HepG2 (cell line): ENCODE data around the gene VMO1. TPM values are rescaled to one million over a fixed set of nuclear protein-coding genes. Genes with fewer than 3 reads are reported as not detected.

Experiments used
- ATAC-seq: fragments of 200-7000 bp; cut with Tn5 transposase; 3 replicates; pipeline ENCODE4 v1.9.1; 2020; ENCODE audit warnings: mild to moderate bottlenecking, moderate library complexity
- BruUV-seq: library from RNA; stranded (reverse); fragments of 400-500 nt; replicated peaks from 2 replicates; lab custom pipeline; 2021; lab: Mats Ljungman, UMichigan
- CTCF ChIA-PET: fragments of 300-600 bp; formaldehyde crosslinking; extraction: SDS; loops from one replicate; lab custom pipeline; 2021; ENCODE audit warnings: low total read pairs, inconsistent platforms, low intra/inter-chr PET ratio; lab: Yijun Ruan, JAX
- POLR2A ChIA-PET: fragments of 350-600 bp; sonication (Branson Sonifier 250); formaldehyde crosslinking; loops from one replicate; lab custom pipeline; 2020; ENCODE audit warnings: antibody characterized with exemption, inconsistent platforms; lab: Yijun Ruan, JAX
- DNase-seq: peaks from one replicate; pipeline ENCODE4 v3.0.0-alpha.2; 2015; ENCODE audit warnings: low spot score
- FAIRE-seq: peaks from 3 replicates; lab custom pipeline; 2011; peaks lifted over from hg19 to GRCh38; lab: Jason Lieb, UNC
- H2AFZ ChIP-seq: one replicate; pipeline ENCODE4 v1.6.1; 2011; ENCODE audit warnings: low read length, inconsistent platforms
- H3K27ac ChIP-seq: fragments of 300-600 bp; 3 replicates; pipeline ENCODE4 v1.8.0; 2011; ENCODE audit warnings: mixed run types, mild to moderate bottlenecking, mixed read lengths, low read length, inconsistent platforms; ENCODE audit not compliant: insufficient read depth; ENCODE audit errors: extremely low read length
- H3K27me3 ChIP-seq, 2 experiments: fragments of 200-600 bp in 1 of 2; 2 replicates in 1 of 2; 3 replicates in 1 of 2; pipeline versions ENCODE4 v1.6.0 to v1.8.0; 2011; ENCODE audit warnings: low read length in 2 of 2, mild to moderate bottlenecking in 2 of 2, moderate library complexity in 2 of 2, inconsistent platforms in 1 of 2; ENCODE audit not compliant: insufficient read depth in 2 of 2, control insufficient read depth in 1 of 2
- H3K36me3 ChIP-seq, 2 experiments: fragments of 200-600 bp in 1 of 2; replicated peaks in 1 of 2; 2 replicates in 1 of 2; 3 replicates in 1 of 2; pipeline versions ENCODE4 v1.5.1 to v1.8.0; 2011; ENCODE audit warnings: low read length in 2 of 2, inconsistent platforms in 1 of 2; ENCODE audit not compliant: insufficient read depth in 2 of 2, control insufficient read depth in 1 of 2
- H3K4me1 ChIP-seq: 2 replicates; pipeline ENCODE4 v1.5.1; 2012; ENCODE audit warnings: low read length, inconsistent platforms; ENCODE audit not compliant: insufficient read depth
- H3K4me2 ChIP-seq: 2 replicates; pipeline ENCODE4 v1.6.0; 2011; ENCODE audit warnings: low read depth, low read length, inconsistent platforms
- H3K4me3 ChIP-seq, 3 experiments: fragments of 200-600 bp in 1 of 3; sonication (generic), shearing (Covaris generic) in 1 of 3; replicated peaks in 1 of 3; 2 replicates each; pipeline ENCODE4 v1.5.1; 2011 to 2016; ENCODE audit warnings: low read length in 3 of 3, inconsistent platforms in 2 of 3, low read depth in 2 of 3, mild to moderate bottlenecking in 2 of 3, control low read depth in 1 of 3, mixed read lengths in 1 of 3; ENCODE audit not compliant: insufficient read depth in 1 of 3
- H3K79me2 ChIP-seq: one replicate; pipeline ENCODE4 v1.6.1; 2011; ENCODE audit warnings: low read length, inconsistent platforms; ENCODE audit not compliant: insufficient read depth
- H3K9ac ChIP-seq: 2 replicates; pipeline ENCODE4 v1.6.0; 2011; ENCODE audit warnings: mild to moderate bottlenecking, low read depth, low read length, inconsistent platforms; ENCODE audit not compliant: insufficient read depth
- H3K9me3 ChIP-seq: 2 replicates; pipeline ENCODE4 v1.5.1; 2012; ENCODE audit warnings: mild to moderate bottlenecking, low read length
- H4K20me1 ChIP-seq: 2 replicates; pipeline ENCODE4 v1.6.0; 2011; ENCODE audit warnings: inconsistent platforms, mild to moderate bottlenecking, low read length, moderate library complexity; ENCODE audit not compliant: insufficient read depth
- CENPBD1 ChIP-seq: sonication (generic); formaldehyde crosslinking; IDR thresholded peaks from 2 replicates; pipeline ENCODE4 v1.8.0; 2022; ENCODE audit warnings: missing genetic modification reagents, low read depth, mild to moderate bottlenecking, borderline replicate concordance
- HDAC1 ChIP-seq: sonication (generic); formaldehyde crosslinking; IDR thresholded peaks from 2 replicates; pipeline ENCODE4 v1.5.1; 2020; ENCODE audit warnings: mild to moderate bottlenecking, missing genetic modification reagents
- HHEX ChIP-seq: IDR thresholded peaks from 2 replicates; pipeline ENCODE4 v1.6.1; 2016; ENCODE audit warnings: control low read depth
- HNF4G ChIP-seq, 2 experiments: sonication (generic) in 1 of 2; formaldehyde crosslinking in 1 of 2; IDR thresholded peaks; 2 replicates each; pipeline versions ENCODE4 v1.4.0 to v1.6.1; 2011 to 2020; ENCODE audit warnings: borderline replicate concordance in 2 of 2, low read depth in 2 of 2, mild to moderate bottlenecking in 2 of 2, low read length in 1 of 2, missing genetic modification reagents in 1 of 2, moderate library complexity in 1 of 2
- IKZF5 ChIP-seq: IDR thresholded peaks from 2 replicates; pipeline ENCODE4 v1.6.1; 2018; ENCODE audit warnings: missing genetic modification reagents, mild to moderate bottlenecking, missing compliant biosample characterization
- PRDM4 ChIP-seq: sonication (generic); formaldehyde crosslinking; IDR thresholded peaks from 2 replicates; pipeline ENCODE4 v1.9.0; 2021; ENCODE audit warnings: missing genetic modification reagents, borderline replicate concordance
- RBAK ChIP-seq: sonication (generic); formaldehyde crosslinking; IDR thresholded peaks from 2 replicates; pipeline ENCODE4 v1.5.1; 2020; ENCODE audit warnings: mild to moderate bottlenecking, missing genetic modification reagents
- ZNF264 ChIP-seq: sonication (generic); formaldehyde crosslinking; IDR thresholded peaks from 2 replicates; pipeline ENCODE4 v1.4.0; 2020; ENCODE audit warnings: missing genetic modification reagents
- ZNF329 ChIP-seq: sonication (generic); formaldehyde crosslinking; IDR thresholded peaks from 2 replicates; pipeline ENCODE4 v1.9.0; 2021; ENCODE audit warnings: low read depth, mild to moderate bottlenecking, missing genetic modification reagents
- ZNF629 ChIP-seq: sonication (generic); formaldehyde crosslinking; conservative IDR thresholded peaks from 2 replicates; pipeline ENCODE4 v1.5.0; 2020; ENCODE audit warnings: missing genetic modification reagents
- WGBS: methylation state at CpG from one replicate; pipeline ENCODE4 v1.1.6; 2017; ENCODE audit warnings: low lambda C conversion rate; 5-methylcytosine and 5-hydroxymethylcytosine counted together
- in situ Hi-C: cut with HindIII; loops from 2 replicates; pipeline ENCODE4 v1.10.0; 2017; ENCODE audit warnings: low pct_unique_long_range_greater_than_20kb; ENCODE audit not compliant: extremely low pct_ligation_motif_present
- intact Hi-C: fragments of 100-400 bp; cut with micrococcal nuclease; formaldehyde crosslinking; loops from one replicate; pipeline ENCODE4 v1.10.0; 2022; ENCODE audit not compliant: unreplicated experiment
- polyA plus RNA-seq, 8 experiments: library from polyadenylated mRNA; depleted of rRNA in 3 of 8; stranded (reverse) in 7 of 8; unstranded in 1 of 8; fragments of >200 nt; fragmentation: Illumina TruSeq in 4 of 8; extraction: Trizol in 4 of 8; gene quantifications; 2 replicates each; pipeline versions ENCODE4 v1.2.1 to v1.2.3, GENCODE V29; 2011 to 2016; ENCODE audit warnings: low read depth in 4 of 8, missing spikeins in 1 of 8, mixed read lengths in 1 of 8; ENCODE audit not compliant: insufficient read depth in 1 of 8
- total RNA-seq, 5 experiments: library from RNA; depleted of rRNA; stranded (reverse); fragments of >200 nt; fragmentation: Illumina TruSeq; extraction: Trizol; gene quantifications; 2 replicates each; pipeline ENCODE4 v1.2.3, GENCODE V29; 2016; ENCODE audit warnings: low read depth in 1 of 5
- TF ChIP-seq, protein P1 (sequence below): sonication (generic); formaldehyde crosslinking; IDR thresholded peaks from 2 replicates; pipeline ENCODE4 v1.4.0; 2020; ENCODE audit warnings: mild to moderate bottlenecking, missing genetic modification reagents

The VMO1 gene
- total and polyA plus RNA-seq, 2 of the 13 experiments (the other 11 are each of a cell fraction or from before 2014, with no cell fraction given) = not detected

GRCh38 chr17:4823373-4824089 lies 37.4 kb upstream of the VMO1 start:
- CTCF ChIA-PET = no interaction called here
- intact Hi-C loops (no loop called here), in situ Hi-C loops (no loop called here)
- Histone ChIP-seq H3K27me3 (no peaks in the 10 kb centered on the region), H3K36me3 (peaks cover 0 to 1% of the 10 kb centered on the region in 2 experiments; a peak in 1 of 5 replicates), H3K4me2 (no peak overlapping the region), H4K20me1 (no peaks in the 10 kb centered on the region), H3K9me3 (no peaks in the 10 kb centered on the region), H3K4me1 (no peaks in the 10 kb centered on the region), H2AFZ (no peak overlapping the region), H3K4me3 (no peak overlapping the region), H3K27ac (no peak overlapping the region), H3K79me2 (no peaks in the 10 kb centered on the region), H3K9ac (no peak overlapping the region)
- FAIRE-seq (no peak), DNase-seq (no peak), ATAC-seq (no peak)
- POLR2A ChIA-PET = no interaction called here
- 81% methylated on average over 11 of the region's 12 CpGs for WGBS
- no TSS peak for BruUV-seq
- TF ChIP-seq ZNF264 (no peak), ZNF629 (CRISPR knock-in tag) (peak; percentile 85)

DNA sequence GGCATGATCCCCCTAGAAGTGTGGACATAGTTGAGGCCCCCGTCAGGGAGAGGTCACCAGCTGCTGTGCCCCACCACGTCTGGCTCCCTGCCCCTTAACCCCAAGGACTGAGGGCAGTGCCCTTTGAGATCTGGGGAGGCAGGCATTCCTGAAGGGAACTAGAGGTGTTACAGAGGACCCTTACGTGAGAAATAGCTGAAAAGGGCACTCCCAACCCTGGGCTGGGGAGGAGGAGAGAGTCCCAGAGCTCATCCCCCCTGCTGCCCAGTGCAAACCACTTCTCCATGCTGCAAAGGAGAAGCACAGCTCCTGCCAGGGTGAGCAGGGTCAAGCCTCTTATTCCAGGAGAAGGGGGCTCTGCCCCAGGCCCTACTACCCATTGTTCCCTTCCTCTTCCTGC lies 36.7 kb upstream of the VMO1 start:
- FAIRE-seq = no peak

More for the DNA sequence above, 36.7 kb upstream of the VMO1 start:
- H3K4me1 ChIP-seq = no peaks in the 10 kb centered on the region
- H3K27me3 ChIP-seq = no peaks in the 10 kb centered on the region
- CTCF ChIA-PET = no interaction called here
- no peaks in the 10 kb centered on the region for H4K20me1 ChIP-seq
- no TSS peak for BruUV-seq
- POLR2A ChIA-PET = no interaction called here
- intact Hi-C loops (no loop called here), in situ Hi-C loops (no loop called here)
- no peaks in the 10 kb centered on the region for H3K79me2 ChIP-seq
- WGBS = 79% methylated on average over 2 of the region's 3 CpGs
- H3K9me3 ChIP-seq = no peaks in the 10 kb centered on the region
- DNase-seq (no peak), ATAC-seq (peak; percentile 19; the same call in 1 of the 3 replicates)
- TF ChIP-seq RBAK (no peak), HDAC1 (CRISPR knock-in tag) (no peak), ZNF329 (CRISPR knock-in tag) (no peak), IKZF5 (no peak), CENPBD1 (CRISPR knock-in tag) (no peak), HNF4G (IDR thresholded peaks at IDR 0.05; ENCODE audit: borderline replicate concordance, low read depth, low read length) (no peak), HNF4G (CRISPR knock-in tag; IDR thresholded peaks at IDR 0.05; ENCODE audit: borderline replicate concordance, low read depth) (no peak), PRDM4 (CRISPR knock-in tag) (no peak), HHEX (no peak)
- TF ChIP-seq, protein P1, sequence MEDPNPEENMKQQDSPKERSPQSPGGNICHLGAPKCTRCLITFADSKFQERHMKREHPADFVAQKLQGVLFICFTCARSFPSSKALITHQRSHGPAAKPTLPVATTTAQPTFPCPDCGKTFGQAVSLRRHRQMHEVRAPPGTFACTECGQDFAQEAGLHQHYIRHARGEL (CRISPR knock-in tag) = no peak
- H2AFZ ChIP-seq = no peak overlapping the region
- no peak overlapping the region for H3K27ac ChIP-seq
- no peak overlapping the region for H3K4me3 ChIP-seq
- H3K4me2 ChIP-seq = no peak overlapping the region
- H3K9ac ChIP-seq = no peak overlapping the region
- H3K36me3 ChIP-seq = peaks cover 0 to 1% of the 10 kb centered on the region in 2 experiments; a peak in 1 of 5 replicates
